K562 (cell line): ENCODE results near the gene PHF21A. TPM values are rescaled to one million over a fixed set of nuclear protein-coding genes. Genes with fewer than 3 reads are reported as not detected.

Experiments
- CAMTA2 ChIP-seq: fragments of 250-450 bp; sonication (Bioruptor Pico); conservative IDR thresholded peaks from 2 replicates; pipeline ENCODE4 v1.5.1; 2022
- CBX2 ChIP-seq: fragments of 200-600 bp; sonication (generic); IDR thresholded peaks from one replicate; pipeline ENCODE4 v1.6.1; 2012; ENCODE audit warnings: mild to moderate bottlenecking, low read length, inconsistent platforms; ENCODE audit not compliant: insufficient read depth, poor library complexity, severe bottlenecking
- DACH1 ChIP-seq: fragments of 450-650 bp; IDR thresholded peaks from 2 replicates; pipeline ENCODE4 v1.6.1; 2018; ENCODE audit not compliant: partially characterized antibody
- E4F1 ChIP-seq: fragments of 250-450 bp; sonication (Bioruptor Pico); IDR thresholded peaks from 2 replicates; pipeline ENCODE4 v1.5.0; 2021; ENCODE audit warnings: mild to moderate bottlenecking, borderline replicate concordance
- HDGF ChIP-seq: fragments of 450-650 bp; IDR thresholded peaks from 2 replicates; pipeline ENCODE4 v1.6.1; 2016
- KLF10 ChIP-seq: fragments of 250-450 bp; sonication (Bioruptor Pico); IDR thresholded peaks from 2 replicates; pipeline ENCODE4 v1.6.1; 2021; ENCODE audit warnings: matching md5 sums
- MITF ChIP-seq: IDR thresholded peaks from 2 replicates; pipeline ENCODE4 v1.6.1; 2014; ENCODE audit warnings: antibody characterized with exemption
- PHF8 ChIP-seq: fragments of 200-600 bp; sonication (generic); IDR thresholded peaks from 2 replicates; pipeline ENCODE4 v1.6.1; 2012; ENCODE audit warnings: mixed run types, mild to moderate bottlenecking, inconsistent platforms, low read length, moderate library complexity, borderline replicate concordance
- POLR3A ChIP-seq: IDR thresholded peaks from 2 replicates; pipeline ENCODE4 v1.6.1; 2011; ENCODE audit warnings: borderline replicate concordance, mild to moderate bottlenecking, moderate library complexity; ENCODE audit not compliant: insufficient read length, insufficient read depth; ENCODE audit errors: extremely low read depth
- RBM15 ChIP-seq: fragments of 200-400 bp; formaldehyde crosslinking; IDR thresholded peaks from 2 replicates; pipeline ENCODE4 v1.6.1; 2018; ENCODE audit warnings: mild to moderate bottlenecking, low read length, moderate library complexity; ENCODE audit not compliant: insufficient read depth
- RFX7 ChIP-seq: fragments of 250-450 bp; sonication (Bioruptor Pico); IDR thresholded peaks from 2 replicates; pipeline ENCODE4 v1.5.1; 2021; ENCODE audit warnings: mild to moderate bottlenecking
- SP1 ChIP-seq: sonication (generic); formaldehyde crosslinking; IDR thresholded peaks from 2 replicates; pipeline ENCODE4 v1.8.1; 2022; ENCODE audit warnings: mild to moderate bottlenecking, missing genetic modification reagents
- THAP7 ChIP-seq: fragments of 250-450 bp; sonication (Bioruptor Pico); IDR thresholded peaks from 2 replicates; pipeline ENCODE4 v1.5.0; 2021
- TSHZ1 ChIP-seq: fragments of 250-450 bp; sonication (Bioruptor Pico); IDR thresholded peaks from 2 replicates; pipeline ENCODE4 v1.4.0; 2020; ENCODE audit warnings: mild to moderate bottlenecking, moderate library complexity
- ZNF347 ChIP-seq: fragments of 450-650 bp; formaldehyde crosslinking; IDR thresholded peaks from 2 replicates; pipeline ENCODE4 v1.4.0; 2020; ENCODE audit warnings: low read depth, mild to moderate bottlenecking, moderate library complexity
- ZNF408 ChIP-seq: fragments of 250-450 bp; sonication (Bioruptor Pico); IDR thresholded peaks from 2 replicates; pipeline ENCODE4 v1.4.0; 2020; ENCODE audit warnings: low read depth, mild to moderate bottlenecking, moderate library complexity
- ZNF561 ChIP-seq: fragments of 450-650 bp; formaldehyde crosslinking; conservative IDR thresholded peaks from 2 replicates; pipeline ENCODE4 v1.4.0; 2020; ENCODE audit warnings: mild to moderate bottlenecking, moderate library complexity
- ZNF583 ChIP-seq: fragments of 250-450 bp; sonication (Bioruptor Pico); IDR thresholded peaks from 2 replicates; pipeline ENCODE4 v1.4.0; 2020
- polyA plus RNA-seq, 8 experiments: library from polyadenylated mRNA; depleted of rRNA in 4 of 8; stranded (reverse) in 5 of 8; unstranded in 3 of 8; fragments of >200 nt; fragmentation: Nextera tagmentation in 2 of 8; fragmentation: Illumina TruSeq in 1 of 8; extraction: Ambion mirVana in 2 of 8; extraction: Trizol in 1 of 8; gene quantifications; 2 replicates each; pipeline versions ENCODE4 v1.2.1 to v1.2.3, GENCODE V29; 2011 to 2014; ENCODE audit warnings: inconsistent platforms in 1 of 8, missing spikeins in 1 of 8
- total RNA-seq, 7 experiments: library from RNA; depleted of rRNA in 6 of 7; stranded (reverse); fragments of >200 nt in 6 of 7; fragmentation: Illumina TruSeq in 2 of 7; extraction: Trizol in 2 of 7; gene quantifications; 2 replicates each; pipeline versions ENCODE4 v1.2.1 to v1.2.3, GENCODE V29; 2011 to 2021; ENCODE audit warnings: low replicate concordance in 1 of 7

PHF21A gene
- total and polyA plus RNA-seq, 9 of the 15 experiments (the other 6 are each of a cell fraction or from before 2014, with no cell fraction given), result 1.5 to 32.4 (median 10.7) TPM

GRCh38 chr11:45982656-45983470, 138.4 kb downstream of the PHF21A start (continued):
- TF ChIP-seq TSHZ1 (CRISPR knock-in tag), result no peak
- TF ChIP-seq CBX2, result no peak
- no peak for TF ChIP-seq RFX7
- TF ChIP-seq POLR3A, result no peak
- TF ChIP-seq ZNF561 (CRISPR knock-in tag), result no peak
- no peak for TF ChIP-seq PHF8
- no peak for TF ChIP-seq DACH1
- no peak for TF ChIP-seq HDGF
- no peak for TF ChIP-seq MITF
- no peak for TF ChIP-seq E4F1
- no peak for TF ChIP-seq ZNF408 (CRISPR knock-in tag)
- no peak for TF ChIP-seq ZNF347 (CRISPR knock-in tag)
- TF ChIP-seq ZNF583, result no peak
- TF ChIP-seq RBM15, result no peak
- TF ChIP-seq THAP7 (CRISPR knock-in tag), result no peak
- TF ChIP-seq SP1 (CRISPR knock-in tag), result no peak; the same call in 1 of the 2 replicates
- no peak for TF ChIP-seq CAMTA2 (CRISPR knock-in tag)
- TF ChIP-seq KLF10, result no peak
